IPS-18c (cell line): ENCODE results near the gene MRPL49.
A peak's percentile ranks its signal among the peaks of the same experiment; 100 is the strongest.
"Not testable (repeated sequence)": the region's sequence is repeated elsewhere in the genome, so short reads cannot be mapped to it uniquely, and the experiment has no call there.

Source experiments
- H3K4me3 ChIP-seq: 2 replicates; pipeline ENCODE4 v1.7.0; 2013; ENCODE audit warnings: low read depth, mild to moderate bottlenecking, low read length, moderate library complexity; ENCODE audit not compliant: insufficient read depth
- H3K9me3 ChIP-seq: one replicate; pipeline ENCODE4 v1.6.1; 2013; ENCODE audit warnings: mild to moderate bottlenecking, low read length, moderate library complexity; ENCODE audit not compliant: control insufficient read depth, insufficient read depth

Gene MRPL49

GRCh38 chr11:65113839-65114238, 8.3 kb upstream of the MRPL49 start:
- H3K9me3 ChIP-seq: peaks cover 2% of the 10 kb centered on the region
- H3K4me3 ChIP-seq: no peak overlapping the region

GRCh38 chr11:65114538-65115171, 7.5 kb upstream of the MRPL49 start:
- Histone ChIP-seq H3K9me3 (peaks cover 2% of the 10 kb centered on the region), H3K4me3 (no peak overlapping the region)

GRCh38 chr11:65115361-65116082, 6.6 kb upstream of the MRPL49 start:
- Histone ChIP-seq H3K4me3 (no peak overlapping the region), H3K9me3 (peaks cover 2% of the 10 kb centered on the region)

- peaks cover 2% of the 10 kb centered on the region for H3K9me3 ChIP-seq
- H3K4me3 ChIP-seq: peak overlapping the region; percentile 96
Measured at GRCh38 chr11:65116370-65117205, 5.5 kb upstream of the MRPL49 start.

GRCh38 chr11:65117206-65118096, 4.7 kb upstream of the MRPL49 start, which contains the start of gene ZNHIT2:
Gene ZNHIT2, minus strand, starts transcription at chr11:65117701. Its CDS starts 48 bp downstream, at chr11:65117653.
- Histone ChIP-seq H3K9me3 (no peaks in the 10 kb centered on the region), H3K4me3 (peak within 1 kb of the TSS; percentile 96)

GRCh38 chr11:65118097-65118837, 3.9 kb upstream of the MRPL49 start:
- Histone ChIP-seq H3K9me3 (no peaks in the 10 kb centered on the region), H3K4me3 (no peak overlapping the region)

GRCh38 chr11:65118891-65119669, 3.0 kb upstream of the MRPL49 start:
- H3K9me3 ChIP-seq, H3K4me3 ChIP-seq: not testable (repeated sequence)

- no peaks in the 10 kb centered on the region for H3K9me3 ChIP-seq
- H3K4me3 ChIP-seq: no peak overlapping the region
Measured at GRCh38 chr11:65119670-65119995, 2.5 kb upstream of the MRPL49 start.

- H3K4me3 ChIP-seq: peak overlapping the region; percentile 90
Measured at GRCh38 chr11:65120831-65121230, 1.3 kb upstream of the MRPL49 start.

GRCh38 chr11:65121447-65121864, 665 bp upstream of the MRPL49 start:
- Histone ChIP-seq H3K4me3 (peak overlapping the region; percentile 90), H3K9me3 (no peaks in the 10 kb centered on the region)

More at GRCh38 chr11:65120831-65121230, 1.3 kb upstream of the MRPL49 start:
- H3K9me3 ChIP-seq: no peaks in the 10 kb centered on the region

GRCh38 chr11:65124480-65125196, 2.5 kb downstream of the MRPL49 start:
- no peak overlapping the region for H3K4me3 ChIP-seq
- H3K9me3 ChIP-seq: no peaks in the 10 kb centered on the region

- Histone ChIP-seq H3K9me3 (no peaks in the 10 kb centered on the region), H3K4me3 (no peak overlapping the region)
Measured at GRCh38 chr11:65125197-65126056, 3.3 kb downstream of the MRPL49 start.

- Histone ChIP-seq H3K4me3 (no peak overlapping the region), H3K9me3 (peaks cover 2% of the 10 kb centered on the region)
Measured at GRCh38 chr11:65126624-65127274, 4.6 kb downstream of the MRPL49 start.
